ENCODE measurements around the gene CCDC34. TPM values are rescaled to one million over a fixed set of nuclear protein-coding genes. Genes with fewer than 3 reads are reported as not detected.

The CCDC34 gene
- total RNA-seq, 4 donors from 2014 or later, result 0.24 to 1.3 (median 0.64) TPM

GRCh38 chr11:27317751-27318150 lies 45.3 kb downstream of the CCDC34 start:
- no peak for DNase-seq
- no peak overlapping the region for H3K4me3 ChIP-seq
- H3K4me1 ChIP-seq, result no peaks in the 10 kb centered on the region
- H3K9me3 ChIP-seq, result no peaks in the 10 kb centered on the region
- H3K27ac ChIP-seq, result no peak overlapping the region
- TF ChIP-seq POLR2A (IDR thresholded peaks at IDR 0.05), result no peak
- TF ChIP-seq, protein P1, sequence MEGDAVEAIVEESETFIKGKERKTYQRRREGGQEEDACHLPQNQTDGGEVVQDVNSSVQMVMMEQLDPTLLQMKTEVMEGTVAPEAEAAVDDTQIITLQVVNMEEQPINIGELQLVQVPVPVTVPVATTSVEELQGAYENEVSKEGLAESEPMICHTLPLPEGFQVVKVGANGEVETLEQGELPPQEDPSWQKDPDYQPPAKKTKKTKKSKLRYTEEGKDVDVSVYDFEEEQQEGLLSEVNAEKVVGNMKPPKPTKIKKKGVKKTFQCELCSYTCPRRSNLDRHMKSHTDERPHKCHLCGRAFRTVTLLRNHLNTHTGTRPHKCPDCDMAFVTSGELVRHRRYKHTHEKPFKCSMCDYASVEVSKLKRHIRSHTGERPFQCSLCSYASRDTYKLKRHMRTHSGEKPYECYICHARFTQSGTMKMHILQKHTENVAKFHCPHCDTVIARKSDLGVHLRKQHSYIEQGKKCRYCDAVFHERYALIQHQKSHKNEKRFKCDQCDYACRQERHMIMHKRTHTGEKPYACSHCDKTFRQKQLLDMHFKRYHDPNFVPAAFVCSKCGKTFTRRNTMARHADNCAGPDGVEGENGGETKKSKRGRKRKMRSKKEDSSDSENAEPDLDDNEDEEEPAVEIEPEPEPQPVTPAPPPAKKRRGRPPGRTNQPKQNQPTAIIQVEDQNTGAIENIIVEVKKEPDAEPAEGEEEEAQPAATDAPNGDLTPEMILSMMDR (IDR thresholded peaks at IDR 0.05 in 4 of 5, conservative IDR thresholded peaks at IDR 0.05 in 1 of 5), result no peak
- no peaks in the 10 kb centered on the region for H3K36me3 ChIP-seq
- no peak for ATAC-seq
- intact Hi-C loops (cut with DNase I; ENCODE audit: low total_unique reads) (no loop called here), in situ Hi-C loops (cut with MboI; ENCODE audit: low sequenced_read_pairs in 4 of 4) (no loop called here)
- H3K27me3 ChIP-seq, result no peaks in the 10 kb centered on the region

DNA sequence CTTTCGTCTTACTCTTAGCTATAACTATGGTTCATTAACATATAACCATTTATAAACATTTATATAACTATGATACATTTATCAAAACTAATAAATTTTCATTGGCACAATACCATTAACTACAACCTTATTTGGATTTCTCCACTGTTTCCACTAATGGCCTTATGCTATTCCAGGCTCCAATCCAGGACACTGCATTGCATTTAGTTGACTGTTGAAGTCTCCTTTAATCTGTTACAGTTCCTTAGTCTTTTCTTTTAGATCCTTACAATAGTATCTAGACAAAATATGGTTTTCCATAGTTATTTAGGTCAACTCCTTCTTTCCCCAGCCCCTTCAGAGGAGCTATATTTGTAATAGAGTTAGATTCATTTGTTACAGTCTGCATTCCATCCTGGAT lies 47.2 kb downstream of the CCDC34 start:
- in situ Hi-C loops (cut with MboI; ENCODE audit: low sequenced_read_pairs in 4 of 4) (no loop called here), intact Hi-C loops (cut with DNase I; ENCODE audit: low total_unique reads) (no loop called here)
- ATAC-seq (no peak), DNase-seq (no peak)
- Histone ChIP-seq H3K9me3 (no peaks in the 10 kb centered on the region), H3K27me3 (no peaks in the 10 kb centered on the region), H3K27ac (no peak overlapping the region), H3K36me3 (no peaks in the 10 kb centered on the region), H3K4me3 (no peak overlapping the region), H3K4me1 (no peaks in the 10 kb centered on the region)
- TF ChIP-seq, protein P1 (IDR thresholded peaks at IDR 0.05 in 4 of 5, conservative IDR thresholded peaks at IDR 0.05 in 1 of 5), result no peak
- TF ChIP-seq POLR2A (IDR thresholded peaks at IDR 0.05), result no peak

GRCh38 chr11:27313157-27313821 lies 49.7 kb downstream of the CCDC34 start:
- intact Hi-C loops (cut with DNase I; ENCODE audit: low total_unique reads), result no loop called here
- Histone ChIP-seq H3K36me3 (no peaks in the 10 kb centered on the region), H3K9me3 (no peaks in the 10 kb centered on the region), H3K27ac (no peak overlapping the region), H3K27me3 (no peaks in the 10 kb centered on the region), H3K4me1 (no peaks in the 10 kb centered on the region), H3K4me3 (no peak overlapping the region)
- ATAC-seq (no peak), DNase-seq (no peak)
- in situ Hi-C loops (cut with MboI; ENCODE audit: low sequenced_read_pairs in 4 of 4), result no loop called here
- TF ChIP-seq POLR2A (IDR thresholded peaks at IDR 0.05), result no peak
- TF ChIP-seq, protein P1 (IDR thresholded peaks at IDR 0.05 in 4 of 5, conservative IDR thresholded peaks at IDR 0.05 in 1 of 5), result no peak

DNA sequence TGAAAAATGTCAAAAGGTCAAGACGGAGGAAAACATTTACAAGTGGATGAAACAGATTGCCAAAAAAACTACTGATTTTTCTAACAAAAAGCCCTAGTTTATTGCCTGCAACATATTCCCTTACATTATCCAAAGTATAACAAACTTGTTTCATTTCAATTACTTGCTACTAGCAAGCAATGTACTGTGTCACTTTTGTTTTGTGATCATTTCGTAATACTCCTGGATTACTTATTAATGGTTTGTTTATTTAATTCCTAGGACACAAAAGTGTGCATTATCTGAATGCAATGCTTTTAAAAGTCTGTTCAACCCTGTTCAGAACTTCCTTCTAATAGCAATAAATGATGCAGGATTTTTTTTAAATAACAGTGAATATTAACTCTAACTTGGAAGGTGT lies 50.9 kb downstream of the CCDC34 start:
- ATAC-seq (no peak), DNase-seq (no peak)
- Histone ChIP-seq H3K27me3 (no peaks in the 10 kb centered on the region), H3K4me3 (no peak overlapping the region), H3K27ac (no peak overlapping the region), H3K36me3 (no peaks in the 10 kb centered on the region), H3K4me1 (no peaks in the 10 kb centered on the region), H3K9me3 (no peaks in the 10 kb centered on the region)
- TF ChIP-seq POLR2A (IDR thresholded peaks at IDR 0.05), result no peak
- TF ChIP-seq, protein P1 (IDR thresholded peaks at IDR 0.05 in 4 of 5, conservative IDR thresholded peaks at IDR 0.05 in 1 of 5), result no peak
- in situ Hi-C loops (cut with MboI; ENCODE audit: low sequenced_read_pairs in 4 of 4) (no loop called here), intact Hi-C loops (cut with DNase I; ENCODE audit: low total_unique reads) (no loop called here)

DNA sequence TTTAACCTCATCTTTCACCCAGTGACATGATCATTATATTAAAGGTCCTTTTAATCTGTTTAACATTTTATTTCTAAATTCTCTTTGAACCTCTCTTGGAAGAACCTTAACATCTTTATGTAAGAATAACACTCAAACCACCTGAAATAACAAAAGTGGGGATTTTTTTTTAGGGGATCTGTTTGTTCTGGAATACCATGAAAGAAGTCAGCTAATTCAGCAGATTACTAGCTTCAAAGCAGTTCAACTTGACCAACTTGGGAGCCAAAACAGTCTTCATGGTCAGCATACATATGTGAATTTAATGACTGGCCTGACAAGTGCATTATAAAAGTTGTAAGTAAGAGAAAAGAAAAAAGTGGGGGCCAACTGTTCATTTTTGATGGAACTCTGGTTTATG lies 52.3 kb downstream of the CCDC34 start:
- H3K4me1 ChIP-seq, result no peaks in the 10 kb centered on the region
- no peak overlapping the region for H3K4me3 ChIP-seq
- no peaks in the 10 kb centered on the region for H3K36me3 ChIP-seq
- no peak overlapping the region for H3K27ac ChIP-seq
- TF ChIP-seq POLR2A (IDR thresholded peaks at IDR 0.05), result no peak
- TF ChIP-seq, protein P1 (IDR thresholded peaks at IDR 0.05 in 4 of 5, conservative IDR thresholded peaks at IDR 0.05 in 1 of 5), result no peak
- intact Hi-C loops (cut with DNase I; ENCODE audit: low total_unique reads) (no loop called here), in situ Hi-C loops (cut with MboI; ENCODE audit: low sequenced_read_pairs in 4 of 4) (no loop called here)
- no peak for ATAC-seq
- no peak for DNase-seq
- H3K27me3 ChIP-seq, result no peaks in the 10 kb centered on the region
- no peaks in the 10 kb centered on the region for H3K9me3 ChIP-seq
